Measurements from ENCODE around the gene FAM53B.
A peak's percentile ranks its signal among the peaks of the same experiment; 100 is the strongest.

FAM53B gene

GRCh38 chr10:124637091-124637700, 107.0 kb downstream of the FAM53B start:
- H3K9ac ChIP-seq, result peak overlapping the region in 6 of 11 experiments; percentile 11 to 37 (median 18); a peak in 5 of 22 replicates
- no peak overlapping the region for H3K4me3 ChIP-seq
- peak overlapping the region; percentile 82 to 100 (median 95) for H3K4me2 ChIP-seq

GRCh38 chr10:124636271-124636995, 107.7 kb downstream of the FAM53B start:
- no peak for TF ChIP-seq Cebpa-rat (IDR thresholded peaks at IDR 0.05)
- H3K9ac ChIP-seq, result peak overlapping the region in 4 of 11 experiments; percentile 11 to 30 (median 18); a peak in 3 of 22 replicates
- H4K20me1 ChIP-seq, result peaks cover 3 to 76% (median 44%) of the 10 kb centered on the region in 11 experiments; a peak in 20 of 22 replicates
- no peak overlapping the region for H3K4me3 ChIP-seq
- H3K9me3 ChIP-seq (replicated peaks in 1 of 11), result peaks cover 8 to 15% (median 11%) of the 10 kb centered on the region in 11 experiments; a peak in 20 of 22 replicates
- peak overlapping the region; percentile 82 to 100 (median 95) for H3K4me2 ChIP-seq
- H3K27me3 ChIP-seq, result no peaks in the 10 kb centered on the region
- peak overlapping the region in 1 of 11 experiments; percentile 21; a peak in 1 of 22 replicates for H3K27ac ChIP-seq
- peaks cover 63 to 78% (median 68%) of the 10 kb centered on the region in 10 experiments for H3K4me1 ChIP-seq
- H3K36me3 ChIP-seq, result peaks cover 0 to 39% (median 16%) of the 10 kb centered on the region in 11 experiments; a peak in 15 of 22 replicates

More at GRCh38 chr10:124637091-124637700, 107.0 kb downstream of the FAM53B start:
- no peak for TF ChIP-seq Cebpa-rat (IDR thresholded peaks at IDR 0.05)
- peaks cover 0 to 32% (median 16%) of the 10 kb centered on the region in 11 experiments; a peak in 15 of 22 replicates for H3K36me3 ChIP-seq
- H3K27me3 ChIP-seq, result no peaks in the 10 kb centered on the region
- peak overlapping the region in 7 of 11 experiments; percentile 9 to 38 (median 19); a peak in 6 of 22 replicates for H3K27ac ChIP-seq
- H4K20me1 ChIP-seq, result peaks cover 3 to 76% (median 37%) of the 10 kb centered on the region in 11 experiments; a peak in 18 of 22 replicates
- peaks cover 63 to 78% (median 69%) of the 10 kb centered on the region in 10 experiments for H3K4me1 ChIP-seq
- H3K9me3 ChIP-seq (replicated peaks in 1 of 11), result peaks cover 8 to 15% (median 11%) of the 10 kb centered on the region in 11 experiments; a peak in 20 of 22 replicates

- Histone ChIP-seq H4K20me1 (peaks cover 10 to 89% (median 77%) of the 10 kb centered on the region in 11 experiments; a peak in 21 of 22 replicates), H3K36me3 (peaks cover 0 to 29% (median 16%) of the 10 kb centered on the region in 11 experiments; a peak in 15 of 22 replicates), H3K4me3 (no peak overlapping the region), H3K27me3 (no peaks in the 10 kb centered on the region), H3K27ac (peak overlapping the region in 1 of 11 experiments; percentile 27; a peak in 2 of 22 replicates), H3K4me1 (peaks cover 61 to 78% (median 68%) of the 10 kb centered on the region in 10 experiments), H3K9me3 (replicated peaks in 1 of 11) (peaks cover 8 to 15% (median 11%) of the 10 kb centered on the region in 11 experiments; a peak in 20 of 22 replicates), H3K9ac (peak overlapping the region in 2 of 11 experiments; percentile 6 to 24; a peak in 2 of 22 replicates), H3K4me2 (peak overlapping the region; percentile 3 to 99 (median 93); a peak in 19 of 22 replicates)
- TF ChIP-seq Cebpa-rat (IDR thresholded peaks at IDR 0.05), result no peak
These were observed 111.6 kb downstream of the FAM53B start for GRCh38 chr10:124632566-124632965.

- TF ChIP-seq Cebpa-rat (IDR thresholded peaks at IDR 0.05), result no peak
- H3K9ac ChIP-seq, result peak overlapping the region in 2 of 11 experiments; percentile 6 to 24; a peak in 2 of 22 replicates
These were observed 112.1 kb downstream of the FAM53B start for GRCh38 chr10:124632064-124632531.

GRCh38 chr10:124630551-124630950, 113.6 kb downstream of the FAM53B start:
- no peak for TF ChIP-seq Cebpa-rat (IDR thresholded peaks at IDR 0.05)
- Histone ChIP-seq H3K4me2 (peak overlapping the region; percentile 78 to 99 (median 96); a peak in 21 of 22 replicates), H3K4me3 (no peak overlapping the region), H3K27ac (no peak overlapping the region), H3K9me3 (replicated peaks in 1 of 11) (peaks cover 8 to 15% (median 11%) of the 10 kb centered on the region in 11 experiments; a peak in 20 of 22 replicates), H3K9ac (no peak overlapping the region), H3K36me3 (peaks cover 0 to 29% (median 14%) of the 10 kb centered on the region in 11 experiments; a peak in 15 of 22 replicates), H3K4me1 (peaks cover 70 to 78% (median 75%) of the 10 kb centered on the region in 10 experiments), H3K27me3 (peaks cover under 1 to 19% (median 7%) of the 10 kb centered on the region in 11 experiments; a peak in 14 of 22 replicates), H4K20me1 (peaks cover 30 to 91% (median 78%) of the 10 kb centered on the region in 11 experiments; a peak in 21 of 22 replicates)

More at GRCh38 chr10:124632064-124632531, 112.1 kb downstream of the FAM53B start:
- Histone ChIP-seq H4K20me1 (peaks cover 15 to 89% (median 77%) of the 10 kb centered on the region in 11 experiments; a peak in 21 of 22 replicates), H3K4me3 (no peak overlapping the region), H3K27me3 (peaks cover 0 to 4% (median 0%) of the 10 kb centered on the region in 11 experiments; a peak in 3 of 22 replicates), H3K4me2 (peak overlapping the region; percentile 3 to 99 (median 93); a peak in 21 of 22 replicates), H3K4me1 (peaks cover 61 to 78% (median 68%) of the 10 kb centered on the region in 10 experiments), H3K36me3 (peaks cover 0 to 29% (median 16%) of the 10 kb centered on the region in 11 experiments; a peak in 15 of 22 replicates), H3K9me3 (replicated peaks in 1 of 11) (peaks cover 8 to 15% (median 11%) of the 10 kb centered on the region in 11 experiments; a peak in 20 of 22 replicates), H3K27ac (peak overlapping the region in 1 of 11 experiments; percentile 27; a peak in 2 of 22 replicates)

GRCh38 chr10:124629842-124630241, 114.3 kb downstream of the FAM53B start:
- H3K4me3 ChIP-seq, result no peak overlapping the region
- H3K27ac ChIP-seq, result peak overlapping the region in 1 of 11 experiments; percentile 9; a peak in 1 of 22 replicates
- 0 out of 22 replicates have a peak overlapping the region, but pooled peaks of 2 of the 11 experiments have one; percentile 14 to 40 for H3K9ac ChIP-seq
- H4K20me1 ChIP-seq, result peaks cover 37 to 94% (median 82%) of the 10 kb centered on the region in 11 experiments; a peak in 21 of 22 replicates
- TF ChIP-seq Cebpa-rat (IDR thresholded peaks at IDR 0.05), result no peak
- H3K4me2 ChIP-seq, result peak overlapping the region; percentile 78 to 99 (median 96)
- peaks cover 8 to 26% (median 14%) of the 10 kb centered on the region in 11 experiments; a peak in 17 of 22 replicates for H3K27me3 ChIP-seq
- H3K4me1 ChIP-seq, result peaks cover 77 to 84% (median 81%) of the 10 kb centered on the region in 10 experiments
- H3K9me3 ChIP-seq (replicated peaks in 1 of 11), result peaks cover 8 to 12% (median 11%) of the 10 kb centered on the region in 11 experiments; a peak in 20 of 22 replicates
- H3K36me3 ChIP-seq, result peaks cover 0 to 25% (median 10%) of the 10 kb centered on the region in 11 experiments; a peak in 15 of 22 replicates

GRCh38 chr10:124629415-124629814, 114.8 kb downstream of the FAM53B start:
- peak overlapping the region in 4 of 11 experiments; percentile 14 to 40 (median 26); a peak in 5 of 22 replicates for H3K9ac ChIP-seq
- peaks cover 0 to 24% (median 7%) of the 10 kb centered on the region in 11 experiments; a peak in 16 of 22 replicates for H3K36me3 ChIP-seq
- H3K27ac ChIP-seq, result peak overlapping the region in 4 of 11 experiments; percentile 9 to 45 (median 32); a peak in 6 of 22 replicates
- no peak for TF ChIP-seq Cebpa-rat (IDR thresholded peaks at IDR 0.05)
- peaks cover 41 to 99% (median 86%) of the 10 kb centered on the region in 11 experiments; a peak in 21 of 22 replicates for H4K20me1 ChIP-seq
- H3K9me3 ChIP-seq (replicated peaks in 1 of 11), result peaks cover 4 to 8% (median 6%) of the 10 kb centered on the region in 11 experiments; a peak in 20 of 22 replicates
- peak overlapping the region; percentile 78 to 99 (median 96) for H3K4me2 ChIP-seq
- 0 out of 20 replicates have a peak overlapping the region, but pooled peaks of 1 of the 10 experiments have one; percentile 19 for H3K4me3 ChIP-seq
- H3K27me3 ChIP-seq, result peaks cover 12 to 30% (median 18%) of the 10 kb centered on the region in 11 experiments; a peak in 18 of 22 replicates
- peaks cover 81 to 88% (median 86%) of the 10 kb centered on the region in 10 experiments for H3K4me1 ChIP-seq

All from BLaER1 treated with 17β-estradiol and CSF1 and Interleukin-3, amounts not matched to agents 10 nM and 100 nM (cell line).